GM12864 (cell line): ENCODE data around the gene AGAP3.

Experiments
- DNase-seq: peaks from one replicate; pipeline ENCODE4 v3.0.0-alpha.2; 2011; ENCODE audit warnings: low read depth
- H3K4me3 ChIP-seq: 2 replicates; pipeline ENCODE4 v1.5.1; 2011; ENCODE audit warnings: mild to moderate bottlenecking, low read depth, low read length, control low read depth
- CTCF ChIP-seq: IDR thresholded peaks from 2 replicates; pipeline ENCODE4 v1.5.1; 2011; ENCODE audit warnings: low read depth, mild to moderate bottlenecking, moderate library complexity, low read length, control low read depth, inconsistent platforms; ENCODE audit errors: missing control alignments

Gene AGAP3

GRCh38 chr7:151045262-151045661 lies 41.0 kb upstream of the AGAP3 start:
- no peak for DNase-seq
- TF ChIP-seq CTCF: no peak
- no peak overlapping the region for H3K4me3 ChIP-seq

- no peak overlapping the region for H3K4me3 ChIP-seq
- TF ChIP-seq CTCF: no peak
- no peak for DNase-seq
Measured at GRCh38 chr7:151045967-151046366, 40.3 kb upstream of the AGAP3 start.

GRCh38 chr7:151046603-151047573 lies 39.4 kb upstream of the AGAP3 start:
- H3K4me3 ChIP-seq: no peak overlapping the region
- TF ChIP-seq CTCF: no peak
- no peak for DNase-seq

- no peak for DNase-seq
- TF ChIP-seq CTCF: no peak
- H3K4me3 ChIP-seq: no peak within 1 kb of the TSS
Measured at GRCh38 chr7:151047976-151048815, 38.1 kb upstream of the AGAP3 start, which contains the start of gene ASIC3. Gene ASIC3 (plus strand): TSS chr7:151048531. CDS start chr7:151048886, 355 bp downstream.

GRCh38 chr7:151048911-151049463 lies 37.3 kb upstream of the AGAP3 start:
- H3K4me3 ChIP-seq: no peak overlapping the region
- no peak for DNase-seq
- no peak for TF ChIP-seq CTCF

GRCh38 chr7:151051108-151051507 lies 35.2 kb upstream of the AGAP3 start:
- H3K4me3 ChIP-seq: no peak overlapping the region
- TF ChIP-seq CTCF: no peak
- no peak for DNase-seq
